Transverse colon (tissue), 4 donors: Measurements from ENCODE around the gene RBM3.

Experiments
- CTCF ChIP-seq, 5 experiments: fragments of 200-600 bp in 3 of 5; fragments of 450-650 bp in 2 of 5; sonication (generic) in 3 of 5; IDR thresholded peaks; 1 replicate in 2 of 5; 2 replicates in 3 of 5; pipeline ENCODE4 v1.5.1; 2016 to 2017; ENCODE audit warnings: antibody characterized with exemption in 5 of 5, inconsistent platforms in 3 of 5, mild to moderate bottlenecking in 2 of 5, moderate library complexity in 1 of 5
- POLR2A ChIP-seq: fragments of 450-650 bp; IDR thresholded peaks from one replicate; pipeline ENCODE4 v1.6.1; 2016; ENCODE audit warnings: antibody characterized with exemption, mild to moderate bottlenecking, moderate library complexity
- POLR2AphosphoS5 ChIP-seq, 3 donors: sonication (generic); formaldehyde crosslinking; IDR thresholded peaks; one replicate each; pipeline ENCODE4 v1.6.1; 2016; ENCODE audit warnings: antibody characterized with exemption in 3 of 3

GRCh38 chrX:48589482-48590162 is 15.3 kb downstream of the RBM3 start:
- TF ChIP-seq CTCF (IDR thresholded peaks at IDR 0.05): no peak
- TF ChIP-seq POLR2AphosphoS5 (IDR thresholded peaks at IDR 0.05): no peak
- no peak for TF ChIP-seq POLR2A
